Activated CD8-positive, alpha-beta memory T cell treated with anti-CD3 and anti-CD28 coated beads for 1 hour (primary cell): ENCODE results near the gene DEFB131B.
"Not testable (repeated sequence)": the region's sequence is repeated elsewhere in the genome, so short reads cannot be mapped to it uniquely, and the experiment has no call there.

Source experiments
- DNase-seq, 2 donors: peaks; one replicate each; pipeline ENCODE4 v3.0.0-alpha.2; 2020; ENCODE audit warnings: low read depth in 1 of 2; ENCODE audit errors: extremely low read depth in 1 of 2

The DEFB131B gene

GRCh38 chr11:71910775-71911174, 32.5 kb downstream of the DEFB131B start:
- not testable (repeated sequence) for DNase-seq

DNA sequence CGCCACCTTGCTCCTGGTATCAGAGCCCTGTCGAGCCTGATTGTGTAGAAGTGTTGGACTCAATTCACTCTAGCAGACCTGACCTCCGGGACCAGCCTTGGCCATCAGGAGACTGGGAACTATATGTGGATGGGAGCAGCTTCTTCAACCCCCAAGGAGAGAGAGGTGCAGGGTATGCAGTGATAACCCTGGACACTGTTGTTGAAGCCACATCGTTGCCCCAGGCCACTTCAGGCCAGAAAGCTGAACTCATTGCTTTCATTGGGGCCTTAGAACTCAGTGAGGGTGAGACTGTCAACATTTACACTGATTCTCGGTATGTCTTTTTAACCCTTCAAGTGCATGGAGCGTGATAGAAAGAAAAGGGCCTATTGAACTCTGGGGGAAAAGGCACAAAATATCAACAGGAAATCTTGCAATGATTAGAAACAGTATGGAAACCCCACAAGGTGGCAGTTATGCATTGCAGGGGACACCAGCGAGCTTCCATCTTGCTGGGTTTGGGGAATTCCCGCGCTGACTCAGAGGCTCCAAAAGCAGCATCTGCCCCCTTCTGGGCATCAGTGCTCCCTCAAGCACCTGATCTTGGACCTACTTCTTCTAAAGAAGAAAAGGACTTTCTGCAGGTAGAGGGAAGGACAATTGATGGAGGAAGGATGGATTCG, 33.2 kb downstream of the DEFB131B start:
- DNase-seq = peak in 1 of 2 donors; percentile 19

DNA sequence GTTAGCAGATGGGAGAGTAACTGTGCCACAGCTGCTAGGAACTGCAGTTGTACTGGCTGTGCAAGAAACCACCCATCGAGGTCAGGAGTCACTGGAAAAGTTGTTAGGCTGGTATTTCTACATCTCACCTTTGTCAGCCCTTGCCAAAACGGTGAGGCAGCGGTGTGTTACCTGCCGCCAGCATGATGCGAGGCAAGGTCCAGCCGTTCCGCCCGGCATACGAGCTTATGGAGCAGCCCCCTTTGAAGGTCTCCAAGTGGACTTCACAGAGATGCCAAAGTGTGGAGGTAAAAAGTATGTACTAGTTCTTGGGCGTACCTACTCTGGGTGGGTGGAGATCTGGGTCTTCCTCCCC, 33.7 kb downstream of the DEFB131B start:
- DNase-seq = not testable (repeated sequence)

GRCh38 chr11:71913756-71914526, 35.7 kb downstream of the DEFB131B start:
- no peak for DNase-seq

DNA sequence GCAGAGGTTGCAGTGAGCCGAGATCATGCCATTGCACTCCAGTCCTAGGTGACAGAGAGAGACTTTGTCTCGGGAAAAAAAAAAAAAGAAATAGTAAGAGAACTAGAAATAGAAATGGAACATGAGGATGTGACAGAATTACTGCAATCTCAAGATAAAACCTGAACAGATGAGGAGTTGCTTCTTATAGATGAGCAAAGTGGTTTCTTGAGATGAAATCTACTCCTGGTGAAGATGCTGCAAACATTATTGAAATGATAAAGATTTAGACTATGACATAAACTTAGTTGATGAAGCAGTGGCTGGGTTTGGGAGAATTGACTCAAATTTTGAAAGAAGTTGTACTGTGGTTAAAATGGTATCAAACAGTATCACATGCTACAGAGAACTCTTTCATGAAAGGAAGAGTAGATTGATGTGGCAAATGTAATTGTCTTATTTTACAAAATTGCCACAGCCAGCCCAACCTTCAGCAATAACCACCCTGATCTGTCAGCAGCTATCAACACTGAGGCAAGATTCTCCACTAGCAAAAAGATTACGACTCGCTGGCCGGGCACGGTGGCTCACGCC, 36.5 kb downstream of the DEFB131B start:
- DNase-seq = no peak

DNA sequence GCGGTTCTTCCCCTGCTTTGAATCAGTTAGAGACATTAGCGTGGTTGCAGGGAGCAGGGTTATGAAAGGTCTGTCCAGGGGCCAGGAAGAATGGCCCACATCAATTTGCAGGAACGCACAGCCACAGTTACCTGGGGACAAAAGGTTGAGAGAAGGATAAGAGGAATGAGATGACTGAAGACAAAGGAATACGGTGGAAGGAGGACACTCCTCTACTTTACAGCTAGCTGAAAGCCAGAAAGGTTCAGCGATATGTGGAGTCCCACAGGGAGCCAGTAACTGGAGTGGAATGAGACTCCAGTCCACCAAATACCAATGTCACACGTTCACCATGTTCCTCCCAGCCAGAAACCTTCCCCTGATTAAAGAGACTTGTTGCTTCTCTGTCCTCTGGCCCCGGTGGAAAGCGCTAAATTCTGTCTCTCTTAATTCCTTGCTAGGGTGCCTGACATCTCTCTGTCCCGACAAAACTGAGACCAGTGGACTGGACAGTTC, 39.4 kb downstream of the DEFB131B start:
- DNase-seq = no peak

- DNase-seq = peak; percentile 11 to 51
Observed at GRCh38 chr11:71927820-71928736, 49.8 kb downstream of the DEFB131B start, which contains the start of gene XNDC1N. TSS of gene XNDC1N (minus strand) at chr11:71928594. CDS start at chr11:71923353, 5,241 bp downstream.

- peak; percentile 93 to 95 for DNase-seq
Observed at GRCh38 chr11:71928737-71929443, 50.6 kb downstream of the DEFB131B start, which contains the start of gene RNF121. TSS of gene RNF121 (plus strand) at chr11:71929046. CDS start at chr11:71929062, 16 bp downstream.

DNA sequence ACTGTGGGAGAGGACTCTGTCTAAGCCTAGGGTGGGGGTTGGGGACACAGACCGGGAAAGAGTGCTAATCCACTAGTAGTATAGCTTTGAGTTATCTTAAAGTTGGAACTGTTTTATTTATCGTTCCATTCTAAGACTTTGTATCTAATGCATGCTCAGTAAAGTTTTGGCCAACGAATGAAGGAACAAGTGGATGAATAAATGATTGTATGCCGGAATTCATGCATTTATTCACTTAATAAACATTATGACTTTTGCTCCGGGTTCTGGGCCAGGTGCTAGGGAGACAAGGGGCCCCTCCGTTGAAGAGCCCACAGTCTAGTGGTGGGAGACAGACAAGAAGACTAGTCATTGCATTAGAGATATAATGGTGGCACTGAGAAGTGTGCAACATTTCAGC, 51.2 kb downstream of the DEFB131B start:
- no peak for DNase-seq

- DNase-seq = no peak
Observed at GRCh38 chr11:71930556-71931244, 52.4 kb downstream of the DEFB131B start.

DNA sequence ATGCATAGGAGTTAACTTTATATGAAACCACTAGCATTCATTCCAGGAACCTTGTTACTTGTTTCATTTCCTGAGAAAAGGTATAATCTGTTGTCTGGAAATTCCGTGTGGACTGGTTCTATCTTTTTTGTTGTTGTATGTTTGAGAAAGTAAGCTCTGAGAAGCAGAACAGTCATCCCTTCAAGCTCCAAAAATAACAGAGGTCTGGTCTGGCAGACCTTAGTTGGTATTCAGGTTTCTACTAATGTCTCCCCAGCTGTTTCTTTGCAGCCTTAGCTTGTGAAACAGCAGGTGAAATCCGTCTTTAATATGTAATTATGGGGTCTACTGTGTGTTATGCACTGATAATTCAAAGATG, 53.0 kb downstream of the DEFB131B start:
- no peak for DNase-seq

DNA sequence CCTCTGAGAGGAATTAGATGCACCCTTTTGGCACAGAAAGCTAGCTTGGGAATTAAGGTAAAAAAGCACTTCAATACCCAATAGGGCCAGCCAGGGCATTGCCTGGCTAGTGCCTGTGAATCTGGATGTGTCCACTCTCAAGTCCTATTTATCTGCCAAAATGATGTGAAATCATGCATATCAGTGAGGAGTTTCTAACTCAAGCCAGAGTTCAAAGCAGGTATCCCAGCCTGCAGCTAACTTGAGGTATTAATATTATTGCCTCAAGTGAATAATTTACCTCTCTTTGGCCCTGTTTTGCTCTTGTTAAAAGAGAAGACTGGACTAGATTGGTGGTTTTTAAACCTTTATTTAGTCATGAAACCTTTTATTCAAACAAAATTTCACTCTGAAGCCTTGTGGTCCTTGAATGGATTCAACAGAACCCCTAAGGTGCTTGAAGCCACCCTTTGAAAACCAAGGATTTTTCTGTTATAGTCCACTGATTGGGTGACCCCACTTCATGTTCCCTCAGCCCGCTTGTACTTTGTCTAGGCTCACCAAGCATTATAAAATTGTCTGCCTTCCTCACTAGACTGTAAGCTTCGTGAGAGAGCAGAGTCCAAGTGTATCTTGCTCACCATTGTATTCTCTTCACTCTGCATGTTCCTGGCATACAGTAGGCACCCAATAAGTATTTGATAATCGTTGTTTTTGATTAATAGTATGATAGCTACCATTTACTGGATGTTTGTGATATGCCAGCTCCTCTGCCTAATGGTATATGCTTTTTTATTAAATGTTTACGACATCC, 55.1 kb downstream of the DEFB131B start:
- DNase-seq = no peak
